Stimulated activated naive CD8-positive, alpha-beta T cell treated with anti-CD3 and anti-CD28 coated beads, Interleukin-15, Interleukin-2, amounts not matched to agents 100 ng/mL and 50 ng/mL, for 24 hours (primary cell): ENCODE results near the gene MTHFS.
"Not testable (repeated sequence)": the region's sequence is repeated elsewhere in the genome, so short reads cannot be mapped to it uniquely, and the experiment has no call there.

ENCODE experiments used
- H3K27ac Mint-ChIP-seq: one replicate; pipeline ENCODE4 v1.8.0; 2021; ENCODE audit warnings: mild to moderate bottlenecking, mixed read lengths
- H3K27me3 Mint-ChIP-seq: one replicate; pipeline ENCODE4 v1.8.0; 2021; ENCODE audit warnings: mixed read lengths
- H3K36me3 Mint-ChIP-seq: one replicate; pipeline ENCODE4 v1.8.0; 2021; ENCODE audit warnings: low read depth, mixed read lengths
- H3K4me1 Mint-ChIP-seq: one replicate; pipeline ENCODE4 v1.8.0; 2021; ENCODE audit warnings: low read depth, mixed read lengths
- H3K4me3 Mint-ChIP-seq: one replicate; pipeline ENCODE4 v1.8.0; 2021; ENCODE audit warnings: mild to moderate bottlenecking, mixed read lengths
- H3K9me3 Mint-ChIP-seq: one replicate; pipeline ENCODE4 v1.8.0; 2021; ENCODE audit warnings: mixed read lengths

The MTHFS gene

DNA sequence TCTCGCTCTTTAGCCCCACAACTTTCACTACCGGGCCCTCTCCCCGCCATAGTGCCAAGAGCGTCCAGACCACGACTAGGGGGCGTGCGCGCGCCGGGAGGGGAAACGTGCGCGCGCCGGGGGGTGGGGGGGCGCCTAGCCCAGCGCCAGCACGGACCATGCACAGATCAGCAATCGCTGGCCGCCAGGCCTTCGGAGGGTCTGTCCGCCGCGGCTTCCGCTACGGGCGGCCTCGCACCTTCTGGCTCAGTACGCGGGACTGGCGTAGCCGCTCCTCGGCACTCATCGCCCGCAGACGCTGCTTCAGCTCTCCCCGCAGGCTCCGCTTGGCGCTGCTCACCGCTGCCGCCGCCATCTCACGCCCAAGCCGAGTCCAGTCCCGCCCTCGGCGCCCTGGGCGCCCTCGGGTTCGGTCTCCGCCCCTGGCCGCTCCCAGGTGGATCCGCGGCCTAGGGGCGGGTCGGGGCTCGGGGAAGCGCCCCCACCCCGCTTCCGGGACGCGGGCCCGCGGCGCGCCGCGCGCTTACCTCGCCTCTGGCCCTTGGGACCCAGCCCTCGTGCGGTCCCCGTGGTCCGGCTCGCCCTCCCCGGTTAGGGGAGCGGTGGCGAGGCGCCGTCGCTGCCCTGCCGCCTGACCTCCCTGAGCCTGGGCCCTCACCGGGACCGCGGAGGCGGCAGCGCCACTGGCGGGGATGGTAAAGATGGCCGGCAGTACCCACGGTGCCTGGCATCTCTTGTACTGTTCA is at the start of gene MTHFS:
TSS of gene MTHFS (minus strand) at position 381 of the 746 bp plus-strand sequence. CDS start at position 355, 26 bp downstream.
- Mint-ChIP-seq H3K9me3 (no peaks in the 10 kb centered on the region), H3K27me3 (no peaks in the 10 kb centered on the region), H3K4me3 (peak within 1 kb of the TSS; percentile 96), H3K4me1 (peaks cover 54% of the 10 kb centered on the region), H3K36me3 (peaks cover 20% of the 10 kb centered on the region), H3K27ac (peak within 1 kb of the TSS; percentile 100)

DNA sequence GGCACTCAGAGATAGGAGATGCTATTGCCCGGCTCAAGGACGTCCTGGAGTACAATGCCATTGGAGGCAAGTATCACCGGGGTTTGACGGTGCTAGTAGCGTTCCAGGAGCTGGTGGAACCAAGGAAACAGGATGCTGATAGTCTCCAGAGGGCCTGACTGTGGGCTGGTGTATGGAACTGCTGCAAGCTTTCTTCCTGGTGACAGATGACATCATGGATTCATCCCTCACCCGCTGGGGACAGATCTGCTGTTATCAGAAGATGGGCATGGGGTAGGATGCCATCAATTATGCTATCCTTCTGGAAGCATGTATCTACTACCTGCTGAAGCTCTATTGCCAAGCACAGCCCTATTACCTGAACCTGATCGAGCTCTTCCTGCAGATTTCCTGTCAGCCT is 47.8 kb upstream of the MTHFS start:
- peaks cover 31% of the 10 kb centered on the region for H3K4me1 Mint-ChIP-seq
- no peak overlapping the region for H3K4me3 Mint-ChIP-seq
- H3K36me3 Mint-ChIP-seq: no peaks in the 10 kb centered on the region
- no peak overlapping the region for H3K27ac Mint-ChIP-seq
- H3K27me3 Mint-ChIP-seq: no peaks in the 10 kb centered on the region
- H3K9me3 Mint-ChIP-seq: no peaks in the 10 kb centered on the region

DNA sequence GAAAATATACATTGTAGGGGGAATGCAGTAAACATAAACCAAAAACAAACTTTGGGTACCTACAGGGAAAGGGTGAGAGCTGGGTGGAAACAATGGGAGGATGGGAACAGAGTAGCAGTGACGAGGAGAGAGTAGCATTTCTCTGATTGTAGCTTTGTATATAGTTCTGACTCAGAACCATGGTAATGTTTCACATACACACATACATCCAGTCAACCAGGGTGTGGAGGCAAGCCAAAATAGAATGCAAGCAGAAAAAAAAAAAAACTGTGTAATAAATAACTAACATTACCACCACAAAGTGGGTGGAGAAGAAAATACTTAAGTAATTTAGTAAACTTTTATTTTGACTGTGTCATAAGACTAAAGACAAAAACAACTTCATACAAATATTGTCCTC is 47.0 kb upstream of the MTHFS start:
- Mint-ChIP-seq H3K27ac (no peak overlapping the region), H3K36me3 (no peaks in the 10 kb centered on the region), H3K4me1 (peaks cover 30% of the 10 kb centered on the region), H3K27me3 (peaks cover 5% of the 10 kb centered on the region), H3K9me3 (no peaks in the 10 kb centered on the region), H3K4me3 (no peak overlapping the region)

DNA sequence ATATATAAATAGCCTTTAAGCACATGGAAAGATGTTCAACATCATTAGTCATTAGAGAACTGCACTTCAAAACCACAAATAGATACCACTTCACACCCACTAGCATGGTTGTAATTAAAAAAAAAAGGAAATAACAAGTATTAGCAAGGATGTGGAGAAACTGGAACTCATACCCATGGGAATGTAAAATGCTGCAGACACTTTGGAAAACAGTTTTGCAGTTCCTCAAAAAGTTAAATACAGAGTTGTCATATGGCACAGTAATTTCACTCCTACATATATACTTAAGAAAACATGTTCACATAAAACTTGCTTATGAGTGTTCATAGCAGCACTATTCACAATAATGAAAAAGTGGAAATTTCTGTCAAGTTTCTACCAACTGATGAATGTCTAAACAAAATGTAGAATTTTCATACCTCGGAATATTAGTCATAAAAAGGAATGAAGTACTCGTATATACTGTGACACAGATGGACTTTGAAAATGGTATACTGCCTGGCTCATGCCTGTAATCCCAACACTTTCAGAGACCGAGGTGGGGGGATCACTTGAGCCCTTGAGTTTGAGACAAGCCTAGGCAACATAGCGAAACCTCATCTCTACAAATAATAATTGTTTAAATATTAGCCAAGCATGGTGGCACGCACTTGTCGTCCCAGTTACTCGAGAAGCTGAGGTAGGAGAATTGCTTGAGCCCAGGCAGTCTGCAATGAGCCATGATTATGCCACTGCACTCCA is 46.1 kb upstream of the MTHFS start:
- peaks cover 12% of the 10 kb centered on the region for H3K27me3 Mint-ChIP-seq
- no peak overlapping the region for H3K27ac Mint-ChIP-seq

DNA sequence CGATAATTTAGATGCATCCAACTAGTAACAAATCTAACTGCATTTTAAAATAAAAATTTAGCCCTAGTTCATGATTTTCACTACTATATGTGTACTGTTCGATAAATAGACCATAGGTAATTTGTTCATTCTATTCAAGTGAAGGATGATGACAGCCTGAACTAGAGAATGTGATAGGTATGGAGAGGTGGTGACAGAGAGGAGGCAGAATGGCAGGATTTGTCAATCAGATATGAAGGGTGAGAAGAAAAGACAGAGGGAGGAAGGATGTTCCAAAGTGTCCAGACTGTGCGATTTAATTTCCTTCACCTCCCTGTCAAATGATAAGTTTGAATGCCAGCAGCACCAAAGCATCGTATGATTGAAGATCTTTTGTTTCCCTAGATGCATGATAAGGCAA is 42.6 kb upstream of the MTHFS start:
- no peak overlapping the region for H3K4me3 Mint-ChIP-seq
- H3K36me3 Mint-ChIP-seq: no peaks in the 10 kb centered on the region
- H3K27me3 Mint-ChIP-seq: peaks cover 12% of the 10 kb centered on the region
- no peak overlapping the region for H3K27ac Mint-ChIP-seq
- no peaks in the 10 kb centered on the region for H3K9me3 Mint-ChIP-seq
- H3K4me1 Mint-ChIP-seq: peaks cover 16% of the 10 kb centered on the region

More for the DNA sequence above, 46.1 kb upstream of the MTHFS start:
- H3K36me3 Mint-ChIP-seq: no peaks in the 10 kb centered on the region
- no peaks in the 10 kb centered on the region for H3K9me3 Mint-ChIP-seq
- H3K4me3 Mint-ChIP-seq: no peak overlapping the region
- H3K4me1 Mint-ChIP-seq: peaks cover 21% of the 10 kb centered on the region

- H3K27me3 Mint-ChIP-seq: peaks cover 12% of the 10 kb centered on the region
- H3K27ac Mint-ChIP-seq: no peak overlapping the region
- peaks cover 21% of the 10 kb centered on the region for H3K4me1 Mint-ChIP-seq
- no peaks in the 10 kb centered on the region for H3K9me3 Mint-ChIP-seq
- no peaks in the 10 kb centered on the region for H3K36me3 Mint-ChIP-seq
- no peak overlapping the region for H3K4me3 Mint-ChIP-seq
Observed at GRCh38 chr15:79938143-79938542, 41.3 kb upstream of the MTHFS start.

- H3K27me3 Mint-ChIP-seq: peaks cover 13% of the 10 kb centered on the region
- H3K27ac Mint-ChIP-seq, H3K9me3 Mint-ChIP-seq, H3K36me3 Mint-ChIP-seq, H3K4me3 Mint-ChIP-seq: not testable (repeated sequence)
- H3K4me1 Mint-ChIP-seq: peaks cover 15% of the 10 kb centered on the region
Observed at GRCh38 chr15:79935556-79936201, 38.9 kb upstream of the MTHFS start.

DNA sequence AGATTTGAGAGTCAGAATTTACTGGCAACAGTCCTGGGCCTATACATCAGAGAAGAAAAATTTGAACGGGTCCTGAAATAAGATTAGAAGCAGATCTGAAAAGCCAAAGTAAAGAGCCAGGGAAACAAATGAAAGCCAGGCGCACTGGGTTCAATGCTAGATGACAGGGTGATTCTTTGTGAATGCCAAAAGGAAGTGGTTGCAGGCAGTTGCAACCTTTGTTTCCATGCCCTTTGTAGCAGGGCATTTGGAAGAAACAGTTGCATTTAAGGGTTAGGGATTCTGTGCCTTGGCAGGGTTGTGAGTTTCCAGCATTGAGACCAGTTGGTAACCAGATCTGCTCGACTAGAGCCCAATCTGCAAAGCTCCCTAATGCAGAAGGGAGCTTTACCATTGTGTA is 36.4 kb upstream of the MTHFS start:
- Mint-ChIP-seq H3K36me3 (no peaks in the 10 kb centered on the region), H3K27ac (no peak overlapping the region), H3K9me3 (no peaks in the 10 kb centered on the region), H3K27me3 (peaks cover 15% of the 10 kb centered on the region), H3K4me3 (no peak overlapping the region), H3K4me1 (peaks cover 19% of the 10 kb centered on the region)

GRCh38 chr15:79932447-79932846 is 35.6 kb upstream of the MTHFS start:
- H3K4me3 Mint-ChIP-seq: no peak overlapping the region
- peaks cover 13% of the 10 kb centered on the region for H3K27me3 Mint-ChIP-seq
- no peak overlapping the region for H3K27ac Mint-ChIP-seq
- no peaks in the 10 kb centered on the region for H3K9me3 Mint-ChIP-seq
- H3K4me1 Mint-ChIP-seq: peaks cover 19% of the 10 kb centered on the region
- no peaks in the 10 kb centered on the region for H3K36me3 Mint-ChIP-seq

GRCh38 chr15:79930516-79930915 is 33.7 kb upstream of the MTHFS start:
- Mint-ChIP-seq H3K27me3 (peaks cover 13% of the 10 kb centered on the region), H3K4me3 (no peak overlapping the region), H3K9me3 (no peaks in the 10 kb centered on the region), H3K4me1 (peaks cover 19% of the 10 kb centered on the region), H3K36me3 (no peaks in the 10 kb centered on the region), H3K27ac (no peak overlapping the region)

- H3K9me3 Mint-ChIP-seq: no peaks in the 10 kb centered on the region
- H3K27ac Mint-ChIP-seq: no peak overlapping the region
- peaks cover 13% of the 10 kb centered on the region for H3K27me3 Mint-ChIP-seq
- H3K4me3 Mint-ChIP-seq: no peak overlapping the region
- peaks cover 22% of the 10 kb centered on the region for H3K4me1 Mint-ChIP-seq
- H3K36me3 Mint-ChIP-seq: no peaks in the 10 kb centered on the region
Observed at GRCh38 chr15:79929412-79929811, 32.6 kb upstream of the MTHFS start.

GRCh38 chr15:79926116-79926515 is 29.3 kb upstream of the MTHFS start:
- H3K27ac Mint-ChIP-seq, H3K9me3 Mint-ChIP-seq, H3K4me3 Mint-ChIP-seq: not testable (repeated sequence)
- H3K27me3 Mint-ChIP-seq: peaks cover 13% of the 10 kb centered on the region
- peaks cover 18% of the 10 kb centered on the region for H3K36me3 Mint-ChIP-seq
- H3K4me1 Mint-ChIP-seq: peaks cover 29% of the 10 kb centered on the region

- H3K36me3 Mint-ChIP-seq: peaks cover 34% of the 10 kb centered on the region
Observed at GRCh38 chr15:79924379-79924778, 27.6 kb upstream of the MTHFS start.

GRCh38 chr15:79923515-79924169 is 26.8 kb upstream of the MTHFS start:
- H3K36me3 Mint-ChIP-seq: peaks cover 41% of the 10 kb centered on the region
- H3K4me3 Mint-ChIP-seq: peak overlapping the region; percentile 92

More at GRCh38 chr15:79924379-79924778, 27.6 kb upstream of the MTHFS start:
- Mint-ChIP-seq H3K27me3 (peaks cover 5% of the 10 kb centered on the region), H3K27ac (peak overlapping the region; percentile 92), H3K4me1 (peaks cover 25% of the 10 kb centered on the region), H3K9me3 (peaks cover 4% of the 10 kb centered on the region), H3K4me3 (peak overlapping the region; percentile 92)

More at GRCh38 chr15:79923515-79924169, 26.8 kb upstream of the MTHFS start:
- peak overlapping the region; percentile 92 for H3K27ac Mint-ChIP-seq
- peaks cover 25% of the 10 kb centered on the region for H3K4me1 Mint-ChIP-seq
- H3K27me3 Mint-ChIP-seq: no peaks in the 10 kb centered on the region
- H3K9me3 Mint-ChIP-seq: peaks cover 8% of the 10 kb centered on the region
